A549 (cell line): ENCODE results near the gene GGT7. TPM values are rescaled to one million over a fixed set of nuclear protein-coding genes. Genes with fewer than 3 reads are reported as not detected.

Experiments
- ATAC-seq, 2 experiments: fragments of 200-7000 bp in 1 of 2; fragments of >200 bp in 1 of 2; cut with Nextera tagmentation in 1 of 2; cut with Tn5 transposase in 1 of 2; 3 replicates each; pipeline versions ENCODE4 v1.8.0 to v1.9.1; 2018 to 2020; ENCODE audit warnings: mild to moderate bottlenecking in 1 of 2, moderate library complexity in 1 of 2
- CTCF ChIA-PET: fragments of 300-600 bp; sonication (Branson Sonifier 250); formaldehyde crosslinking; extraction: SDS; loops from one replicate; lab custom pipeline; 2021; ENCODE audit warnings: antibody characterized with exemption, inconsistent platforms; lab: Yijun Ruan, JAX
- POLR2A ChIA-PET: fragments of 350-600 bp; formaldehyde crosslinking; extraction: SDS; loops from one replicate; lab custom pipeline; 2021; ENCODE audit warnings: antibody characterized with exemption, inconsistent platforms; lab: Yijun Ruan, JAX
- DNase-seq, 2 experiments: peaks; one replicate each; pipeline versions ENCODE4 v3.0.0 to v3.0.0-alpha.2; 2011 to 2016; ENCODE audit warnings: low read depth in 1 of 2, low spot score in 1 of 2
- FAIRE-seq: peaks from 2 replicates; lab custom pipeline; 2011; peaks lifted over from hg19 to GRCh38; lab: Jason Lieb, UNC
- H3K27ac ChIP-seq, 2 experiments: fragments of >200 bp; sonication (Bioruptor Twin); formaldehyde crosslinking; 3 replicates each; pipeline ENCODE4 v1.5.1; 2016 to 2017
- H3K4me1 ChIP-seq: fragments of >200 bp; sonication (Bioruptor Twin); formaldehyde crosslinking; 3 replicates; pipeline ENCODE4 v1.6.1; 2016
- H3K4me2 ChIP-seq: fragments of >200 bp; sonication (Bioruptor Twin); formaldehyde crosslinking; 3 replicates; pipeline ENCODE4 v1.6.1; 2016
- H3K4me3 ChIP-seq: fragments of >200 bp; sonication (Bioruptor Twin); formaldehyde crosslinking; 3 replicates; pipeline ENCODE4 v1.5.1; 2016
- H3K9me3 ChIP-seq: fragments of >200 bp; sonication (Bioruptor Twin); formaldehyde crosslinking; 3 replicates; pipeline ENCODE4 v1.6.1; 2016
- ATOH8 ChIP-seq: fragments of 250-450 bp; sonication (Bioruptor Pico); IDR thresholded peaks from 2 replicates; pipeline ENCODE4 v1.5.0; 2020; ENCODE audit warnings: low read depth, mild to moderate bottlenecking, moderate library complexity
- CBX2 ChIP-seq: fragments of 200-600 bp; sonication (generic); IDR thresholded peaks from 2 replicates; pipeline ENCODE4 v1.6.1; 2016; ENCODE audit warnings: low read depth, mild to moderate bottlenecking, borderline replicate concordance
- CHD2 ChIP-seq: fragments of 150-350 bp; IDR thresholded peaks from 2 replicates; pipeline ENCODE4 v1.6.1; 2014; ENCODE audit warnings: low read length; ENCODE audit not compliant: partially characterized antibody
- CTCF ChIP-seq: fragments of >200 bp; sonication (Bioruptor Twin); formaldehyde crosslinking; IDR thresholded peaks from 3 replicates; pipeline ENCODE4 v1.5.1; 2016
- EHF ChIP-seq: fragments of 250-450 bp; sonication (Bioruptor Pico); IDR thresholded peaks from 2 replicates; pipeline ENCODE4 v1.5.0; 2020; ENCODE audit warnings: mild to moderate bottlenecking
- EHMT2 ChIP-seq: fragments of 200-600 bp; sonication (generic); IDR thresholded peaks from 2 replicates; pipeline ENCODE4 v1.6.1; 2016; ENCODE audit warnings: antibody characterized with exemption, low read depth, mild to moderate bottlenecking, moderate library complexity
- HES2 ChIP-seq: fragments of >200 bp; sonication (Bioruptor Twin); formaldehyde crosslinking; IDR thresholded peaks from 2 replicates; pipeline ENCODE4 v1.6.1; 2016
- HEYL ChIP-seq: fragments of 250-450 bp; sonication (Bioruptor Pico); IDR thresholded peaks from 2 replicates; pipeline ENCODE4 v1.8.0; 2021; ENCODE audit warnings: mild to moderate bottlenecking, moderate library complexity
- HMGXB4 ChIP-seq: fragments of 250-450 bp; sonication (Bioruptor Pico); IDR thresholded peaks from 2 replicates; pipeline ENCODE4 v1.5.0; 2021; ENCODE audit warnings: mild to moderate bottlenecking, moderate library complexity, borderline replicate concordance
- HOXA7 ChIP-seq: fragments of 250-450 bp; sonication (Bioruptor Pico); IDR thresholded peaks from 2 replicates; pipeline ENCODE4 v1.5.0; 2020; ENCODE audit warnings: mild to moderate bottlenecking, moderate library complexity
- HOXB5 ChIP-seq: fragments of 250-450 bp; sonication (Bioruptor Pico); IDR thresholded peaks from 2 replicates; pipeline ENCODE4 v1.5.0; 2020; ENCODE audit warnings: mild to moderate bottlenecking, moderate library complexity
- JUNB ChIP-seq: fragments of >200 bp; sonication (Bioruptor Twin); formaldehyde crosslinking; IDR thresholded peaks from 2 replicates; pipeline ENCODE4 v1.6.1; 2016
- KDM1A ChIP-seq: fragments of 200-600 bp; sonication (generic); IDR thresholded peaks from 2 replicates; pipeline ENCODE4 v1.6.1; 2016; ENCODE audit warnings: low read depth, mild to moderate bottlenecking
- MAZ ChIP-seq: fragments of 150-350 bp; IDR thresholded peaks from 2 replicates; pipeline ENCODE4 v1.6.1; 2014; ENCODE audit warnings: antibody characterized with exemption, low read depth, low read length, borderline replicate concordance
- NFE2L2 ChIP-seq: fragments of 150-350 bp; conservative IDR thresholded peaks from 2 replicates; pipeline ENCODE4 v1.6.1; 2014; ENCODE audit warnings: low read length
- PBX3 ChIP-seq: IDR thresholded peaks from 2 replicates; pipeline ENCODE4 v1.6.1; 2012
- TFCP2L1 ChIP-seq: fragments of 250-450 bp; sonication (Bioruptor Pico); IDR thresholded peaks from 2 replicates; pipeline ENCODE4 v1.5.0; 2021; ENCODE audit warnings: mild to moderate bottlenecking
- TP53 ChIP-seq: fragments of 250-450 bp; sonication (Bioruptor Pico); IDR thresholded peaks from 2 replicates; pipeline ENCODE4 v1.5.0; 2021; ENCODE audit warnings: mild to moderate bottlenecking, moderate library complexity
- USF2 ChIP-seq: fragments of 450-650 bp; IDR thresholded peaks from 2 replicates; pipeline ENCODE4 v1.6.1; 2014; ENCODE audit warnings: antibody characterized with exemption
- ZC3H11A ChIP-seq: fragments of 450-650 bp; IDR thresholded peaks from 2 replicates; pipeline ENCODE4 v1.6.1; 2014; ENCODE audit warnings: antibody characterized with exemption, mild to moderate bottlenecking
- ZFP36 ChIP-seq: fragments of 450-650 bp; IDR thresholded peaks from 2 replicates; pipeline ENCODE4 v1.6.1; 2014; ENCODE audit warnings: borderline replicate concordance; ENCODE audit not compliant: partially characterized antibody
- ZSCAN20 ChIP-seq: fragments of 250-450 bp; sonication (Bioruptor Pico); IDR thresholded peaks from 2 replicates; pipeline ENCODE4 v1.8.0; 2022; ENCODE audit warnings: mild to moderate bottlenecking, moderate library complexity
- WGBS: methylation state at CpG from one replicate; pipeline ENCODE4 v1.1.6; 2017; ENCODE audit errors: missing lambda C conversion rate; 5-methylcytosine and 5-hydroxymethylcytosine counted together
- polyA plus RNA-seq, 4 experiments: library from polyadenylated mRNA; depleted of rRNA in 3 of 4; stranded (reverse); fragments of >200 nt; fragmentation: RNase III in 1 of 4; extraction: RNeasy Plus Mini Kit Qiagen cat#74134 plus additional on column Dnase treatment in 1 of 4; gene quantifications; 2 replicates in 3 of 4; 3 replicates in 1 of 4; pipeline ENCODE4 v1.2.3, GENCODE V29; 2011 to 2017

GGT7 gene
- polyA plus RNA-seq, 2 of the 4 experiments (the other 2 are of a cell fraction), result 3.5 to 9.1 TPM

GRCh38 chr20:34849778-34850177, 22.9 kb downstream of the GGT7 start:
- TF ChIP-seq NFE2L2 (no peak), CHD2 (no peak), ZSCAN20 (CRISPR knock-in tag) (no peak), EHMT2 (no peak), EHF (CRISPR knock-in tag) (no peak), CTCF (no peak), TFCP2L1 (CRISPR knock-in tag) (no peak), JUNB (no peak), USF2 (no peak), ATOH8 (no peak), HEYL (CRISPR knock-in tag) (no peak), ZC3H11A (no peak), HOXB5 (CRISPR knock-in tag) (no peak), KDM1A (no peak), CBX2 (no peak), ZFP36 (no peak), HES2 (no peak), HOXA7 (CRISPR knock-in tag) (no peak)
- TF ChIP-seq, all 56 proteins: peak for 0
- Histone ChIP-seq H3K9me3 (no peaks in the 10 kb centered on the region), H3K27ac (no peak overlapping the region), H3K4me3 (no peak overlapping the region), H3K4me2 (no peak overlapping the region), H3K4me1 (no peaks in the 10 kb centered on the region)
- no peak for ATAC-seq
- DNase-seq, result no peak
- WGBS, result 92% methylated on average over 9 of the region's 9 CpGs
- no peak for FAIRE-seq
- CTCF ChIA-PET, result interaction anchor here (0.8 to 1.9 kb wide), 3 partner anchors 12 to 24 kb away, joined by 3 to 13 read pairs (median 4); no protein-coding TSS in a partner anchor
- POLR2A ChIA-PET, result no interaction called here

GRCh38 chr20:34848597-34848996, 24.1 kb downstream of the GGT7 start:
- Histone ChIP-seq H3K4me2 (no peak overlapping the region), H3K4me3 (no peak overlapping the region), H3K4me1 (no peaks in the 10 kb centered on the region), H3K9me3 (no peaks in the 10 kb centered on the region), H3K27ac (no peak overlapping the region)
- ChIA-PET CTCF (interaction anchor here (0.5 to 3.8 kb wide), 5 partner anchors 9 to 150 kb away, joined by 3 to 24 read pairs (median 3); no protein-coding TSS in a partner anchor), POLR2A (no interaction called here)
- DNase-seq (no peak), FAIRE-seq (no peak), ATAC-seq (no peak)
- no peak for TF ChIP-seq CHD2
- no peak for TF ChIP-seq EHMT2
- no peak for TF ChIP-seq HOXA7 (CRISPR knock-in tag)
- TF ChIP-seq TP53, result no peak
- TF ChIP-seq ATOH8, result no peak
- TF ChIP-seq HMGXB4 (CRISPR knock-in tag), result no peak
- TF ChIP-seq PBX3, result no peak
- TF ChIP-seq MAZ, result no peak
- WGBS, result 87% methylated on average over 5 of the region's 5 CpGs
